Stimulated activated CD4-positive, alpha-beta T cell treated with anti-CD3 and anti-CD28 coated beads, Interleukin-1b, Interleukin-23, amount 100 ng/mL, for 24 hours (primary cell): Measurements from ENCODE around the gene SORCS2.

Experiments
- DNase-seq, 4 experiments: peaks; one replicate each; pipeline ENCODE4 v3.0.0-alpha.2; 2020; ENCODE audit warnings: low read depth in 4 of 4, low spot score in 1 of 4

SORCS2 gene

DNA sequence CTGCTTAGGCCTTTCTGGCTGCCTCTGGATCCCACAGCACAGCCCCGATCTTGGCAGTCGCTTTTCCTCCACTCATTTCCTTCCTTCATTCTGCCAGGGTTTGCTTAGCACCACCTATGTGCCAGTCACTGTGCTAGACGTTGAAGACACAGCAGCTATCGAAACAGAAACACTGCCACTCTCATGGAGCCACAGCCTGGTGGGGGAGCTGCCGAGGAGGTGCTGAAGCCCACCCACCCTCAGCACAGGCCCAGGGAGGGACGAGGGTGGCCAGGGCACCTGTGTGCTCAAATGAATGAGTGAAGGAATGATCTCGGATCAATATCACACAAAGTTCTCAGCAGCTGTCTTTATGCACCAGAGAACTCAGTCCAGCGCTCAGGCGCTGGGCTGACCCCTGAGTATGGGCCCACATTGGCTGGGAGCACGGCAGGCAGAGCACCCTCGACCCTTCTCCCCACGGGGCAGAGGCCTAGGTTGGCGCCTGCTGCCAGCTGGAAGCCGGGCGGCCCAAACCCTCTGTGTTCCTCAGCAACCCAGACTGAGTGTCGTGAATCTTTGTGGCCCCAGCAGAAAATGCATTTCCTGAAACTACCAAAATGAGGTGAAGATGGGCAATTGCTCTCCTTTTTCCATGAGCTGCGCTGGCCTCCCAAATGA is 108.9 kb downstream of the SORCS2 start:
- no peak for DNase-seq

DNA sequence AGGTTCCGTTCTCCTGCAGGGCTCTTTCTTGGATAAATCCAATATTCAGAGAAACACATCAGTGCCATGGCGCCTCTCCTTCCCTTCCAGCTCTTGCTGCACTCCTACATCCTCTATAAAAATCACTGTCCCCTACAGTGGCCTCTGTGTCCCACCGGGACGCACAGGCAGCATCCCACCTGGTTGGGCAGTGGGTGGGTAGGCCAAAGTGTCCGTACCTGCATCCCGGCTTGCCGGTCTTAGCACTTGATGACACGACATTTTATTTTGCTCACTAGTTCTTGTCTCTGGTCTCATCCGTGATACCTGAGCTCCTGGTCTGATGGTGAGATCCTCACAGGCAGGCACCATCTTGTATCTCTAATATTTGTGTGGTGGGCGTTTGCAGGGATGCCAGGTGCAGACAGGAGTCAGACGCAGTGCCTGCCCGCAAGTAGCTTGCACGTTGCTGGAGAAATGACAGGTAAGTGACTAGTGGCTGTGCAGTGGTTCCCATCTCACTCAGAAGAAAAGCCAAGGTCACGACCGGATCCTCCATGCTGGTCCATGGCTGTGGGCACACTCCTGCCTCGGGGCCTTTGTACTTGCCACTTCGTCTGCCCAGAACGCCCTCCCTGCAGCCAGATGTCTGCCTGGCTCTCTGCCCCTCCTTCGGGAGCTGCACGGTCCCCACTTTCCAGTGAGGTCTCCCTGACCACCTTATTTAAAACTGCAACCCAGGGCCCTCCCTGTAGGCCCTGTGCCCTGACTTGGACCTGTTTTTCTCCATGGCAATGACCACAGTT is 109.7 kb downstream of the SORCS2 start:
- DNase-seq, result no peak

DNA sequence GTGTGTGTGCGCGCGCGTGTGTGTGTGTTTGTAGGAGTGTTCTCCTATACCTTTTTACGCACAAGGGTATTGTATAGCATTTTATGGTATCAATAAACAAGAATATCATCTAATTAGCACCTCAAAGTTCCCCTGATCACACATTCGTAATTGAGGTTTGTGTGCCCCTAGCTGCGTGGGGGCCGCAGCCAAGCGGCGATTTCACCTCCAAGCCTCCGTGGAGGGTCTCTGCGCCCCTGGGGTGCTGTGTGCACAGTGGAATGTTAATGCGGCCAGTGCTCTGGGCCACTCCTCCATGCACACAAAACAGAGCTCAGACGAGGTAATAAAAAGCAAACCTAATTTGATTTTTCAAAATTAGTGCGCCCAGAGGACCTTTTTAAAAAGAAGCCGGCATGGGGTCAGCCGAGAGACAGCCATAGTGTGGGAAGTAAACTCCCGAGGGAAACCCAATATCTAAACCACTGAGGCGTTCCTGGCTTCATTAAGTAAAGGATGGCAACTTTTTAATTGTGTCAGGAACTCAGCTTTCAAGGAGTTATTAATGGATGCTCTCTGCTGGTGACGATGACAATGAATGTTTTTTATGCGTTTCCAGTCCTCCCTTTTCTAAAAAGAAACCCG is 110.6 kb downstream of the SORCS2 start:
- DNase-seq, result no peak

DNA sequence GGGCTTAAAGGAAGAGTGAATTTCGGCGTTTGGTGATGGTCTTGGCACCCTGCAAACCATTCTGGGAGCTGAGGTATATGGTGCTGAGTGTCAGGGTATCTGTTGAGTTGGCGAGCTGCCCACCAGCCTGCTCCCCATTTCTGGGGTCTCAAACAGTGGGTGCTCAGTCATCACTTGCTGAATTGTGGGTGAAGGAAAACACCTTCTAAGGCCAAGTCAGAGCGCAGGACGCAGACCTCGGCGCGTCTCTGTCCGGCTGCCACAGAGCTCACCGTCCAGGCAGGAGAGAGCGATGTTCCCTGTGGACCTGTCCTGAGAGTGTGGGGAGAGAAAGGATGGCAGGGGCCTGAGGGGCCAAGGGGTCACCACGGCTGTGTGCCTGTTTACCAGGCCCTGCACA is 111.2 kb downstream of the SORCS2 start:
- no peak for DNase-seq

DNA sequence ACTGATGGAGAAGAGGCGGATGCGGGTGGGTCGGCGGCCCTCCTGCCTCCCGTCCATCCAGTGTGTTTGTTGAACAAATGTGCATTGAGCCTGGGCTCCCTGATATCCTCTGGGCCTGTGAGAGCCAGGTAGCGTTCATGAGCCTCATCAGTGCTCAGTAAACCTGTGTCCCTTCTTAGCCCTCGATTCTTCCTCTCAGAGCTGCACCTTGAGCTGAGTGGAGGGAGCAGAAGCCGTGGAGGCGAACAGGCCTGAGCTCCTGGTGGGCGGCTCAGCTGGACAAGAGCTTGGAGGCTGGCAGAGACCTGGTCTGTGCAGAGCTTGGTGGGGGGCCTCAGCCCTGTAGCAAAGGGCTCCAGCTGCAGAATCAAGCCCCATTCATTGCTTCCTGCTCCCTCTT is 112.1 kb downstream of the SORCS2 start:
- no peak for DNase-seq

DNA sequence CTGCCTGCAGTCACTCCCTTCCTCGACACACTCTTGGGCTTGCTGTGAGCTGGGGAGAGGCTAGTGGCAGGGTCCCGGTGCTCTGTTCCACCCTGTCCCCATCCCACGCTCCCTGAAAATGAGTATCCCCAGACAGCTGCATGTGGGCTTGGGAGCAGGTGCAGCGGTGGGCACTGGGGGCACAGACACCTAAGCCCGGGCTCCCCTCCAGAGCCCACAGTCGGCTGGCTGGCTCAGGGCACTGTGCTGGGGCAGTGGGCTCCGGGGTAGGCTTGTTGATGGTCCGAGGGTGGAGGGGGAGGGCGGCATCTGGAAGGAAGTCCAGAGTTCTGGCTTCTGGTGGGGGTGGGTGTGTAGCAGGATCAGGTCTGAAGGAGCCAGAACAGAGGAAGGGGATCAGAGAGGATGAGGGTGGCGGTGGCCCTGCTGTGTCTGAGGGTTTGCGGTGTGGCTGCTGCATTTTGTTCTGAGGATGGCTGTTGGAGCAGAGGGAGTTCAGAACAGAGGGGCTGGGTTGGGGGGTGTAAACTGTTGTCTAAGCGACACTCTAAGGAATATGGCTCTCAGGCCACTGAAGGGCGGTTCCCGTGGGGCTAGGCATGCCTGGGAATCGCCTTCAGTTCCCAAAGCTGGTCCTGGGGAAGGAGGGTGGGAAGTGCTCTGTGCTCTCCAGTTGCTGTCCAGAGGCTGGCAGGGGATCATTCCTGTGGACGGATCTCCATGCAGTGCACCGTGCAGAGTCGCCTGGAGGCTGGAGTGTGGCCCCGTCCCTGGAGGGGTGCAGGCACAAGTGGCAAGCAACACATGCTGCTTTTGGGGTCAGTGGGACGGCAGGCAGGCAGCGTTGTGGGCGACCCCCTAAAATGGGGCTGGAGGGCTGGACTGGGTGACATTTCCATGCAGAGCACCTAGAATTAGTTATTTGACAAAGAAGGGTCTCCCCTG is 114.0 kb downstream of the SORCS2 start:
- no peak for DNase-seq

DNA sequence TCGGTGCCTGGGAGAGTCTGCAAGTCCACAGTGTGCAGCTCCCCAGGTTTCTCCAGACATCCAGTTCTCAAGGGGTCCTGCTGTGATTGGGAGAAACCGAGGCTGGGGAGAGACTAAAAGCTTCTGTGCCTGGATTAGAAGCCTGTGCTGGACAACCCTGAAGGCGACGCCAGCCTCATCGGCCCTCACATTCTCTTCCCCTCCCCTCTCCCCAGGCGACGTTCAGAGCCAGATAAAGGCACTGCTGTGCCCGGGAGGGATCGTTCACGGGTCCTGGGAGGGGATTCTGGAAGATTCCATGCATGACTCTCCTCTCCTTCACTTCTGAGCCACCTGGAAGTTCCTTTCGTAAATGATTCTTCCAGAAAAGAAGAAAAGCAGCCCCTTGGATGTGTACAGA is 114.6 kb downstream of the SORCS2 start:
- DNase-seq, result no peak

DNA sequence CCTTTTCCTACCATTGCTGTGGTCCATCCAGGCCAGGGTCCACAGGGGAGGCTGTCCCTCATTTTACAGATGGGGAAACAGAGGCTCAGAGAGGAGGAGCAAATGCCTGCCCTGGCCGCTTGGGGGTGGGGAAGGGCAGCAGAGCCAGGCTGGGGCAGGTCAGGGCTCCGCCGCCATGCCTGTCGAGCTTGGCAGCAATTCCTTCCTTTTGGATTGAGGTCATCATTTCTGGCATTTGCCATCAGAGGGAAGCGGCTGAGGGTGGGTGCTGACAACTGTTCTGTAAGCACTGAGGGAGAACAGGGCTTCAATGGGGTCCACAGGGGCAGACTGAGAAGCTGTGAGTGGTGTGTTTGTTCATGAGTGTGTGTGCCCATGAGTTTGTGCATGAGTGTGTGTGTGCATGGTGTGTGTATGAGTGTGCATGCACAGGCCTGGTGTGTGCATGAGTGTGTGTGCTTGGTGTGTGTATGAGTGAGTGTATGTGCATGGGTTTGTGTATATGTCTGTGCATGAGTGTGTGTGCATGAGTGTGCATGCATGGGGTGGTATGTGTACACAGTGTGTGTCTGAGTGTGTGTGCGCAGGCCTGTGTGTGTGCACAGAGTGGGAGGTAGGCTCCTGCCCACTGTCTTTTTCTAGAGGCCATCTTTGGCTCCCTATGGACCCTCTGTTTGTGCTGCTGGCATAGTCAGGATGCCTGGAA is 115.2 kb downstream of the SORCS2 start:
- no peak for DNase-seq

DNA sequence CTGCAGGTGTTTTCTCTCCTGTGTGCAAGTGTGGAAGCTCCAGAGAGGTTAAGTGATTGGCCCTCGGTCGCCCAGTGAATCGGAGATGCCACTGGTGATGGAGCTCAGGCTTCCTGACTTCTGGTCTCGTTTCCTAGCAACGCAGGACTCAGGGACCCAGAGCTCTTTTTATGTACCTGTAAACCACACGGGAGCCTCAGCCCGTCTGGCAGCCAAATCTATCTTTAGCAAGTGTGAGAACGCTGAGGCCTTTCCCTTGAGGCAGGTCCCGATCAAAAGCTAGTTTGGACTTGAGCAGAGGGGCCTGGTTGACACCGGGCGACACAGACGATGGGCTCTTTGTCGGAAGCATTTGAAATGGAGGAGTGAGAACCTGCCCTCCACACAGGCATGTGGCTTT is 116.8 kb downstream of the SORCS2 start:
- no peak for DNase-seq

DNA sequence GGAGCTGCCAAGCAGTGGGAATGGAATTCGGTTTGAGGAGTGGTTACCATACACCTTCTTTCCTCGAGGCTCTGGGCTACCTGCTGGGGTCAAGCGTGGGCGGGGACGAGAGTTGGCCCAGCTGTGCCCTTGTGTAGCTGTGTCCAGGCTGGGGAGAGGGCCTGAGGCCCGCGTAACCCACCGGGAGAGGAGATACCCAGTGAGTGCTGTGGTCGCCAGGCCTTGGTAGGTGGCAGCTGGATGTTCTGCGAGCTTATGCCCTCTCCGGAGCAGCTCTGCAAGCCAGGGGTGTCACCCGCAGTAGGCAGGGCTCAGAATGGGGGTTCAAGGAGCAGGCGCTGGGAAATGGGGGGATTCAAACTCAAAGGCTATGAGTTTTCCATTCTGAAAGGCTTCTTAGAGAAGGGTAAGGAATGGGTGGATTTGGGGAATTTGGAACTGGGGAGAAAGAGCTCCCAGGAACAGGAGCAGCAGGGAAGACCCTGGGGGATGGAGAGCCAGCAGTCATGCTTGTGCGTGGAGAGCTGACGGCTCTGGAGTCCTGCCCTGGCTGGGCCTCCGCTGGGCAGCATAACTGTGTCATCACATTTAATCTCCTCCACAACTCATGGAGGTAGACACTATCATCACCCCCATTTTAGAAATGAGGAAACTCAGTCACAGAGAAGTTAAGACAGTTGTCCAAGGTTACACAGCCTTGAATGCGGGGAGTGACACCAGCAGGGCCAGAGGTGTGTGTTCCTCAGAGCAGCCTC is 117.5 kb downstream of the SORCS2 start:
- DNase-seq, result no peak

DNA sequence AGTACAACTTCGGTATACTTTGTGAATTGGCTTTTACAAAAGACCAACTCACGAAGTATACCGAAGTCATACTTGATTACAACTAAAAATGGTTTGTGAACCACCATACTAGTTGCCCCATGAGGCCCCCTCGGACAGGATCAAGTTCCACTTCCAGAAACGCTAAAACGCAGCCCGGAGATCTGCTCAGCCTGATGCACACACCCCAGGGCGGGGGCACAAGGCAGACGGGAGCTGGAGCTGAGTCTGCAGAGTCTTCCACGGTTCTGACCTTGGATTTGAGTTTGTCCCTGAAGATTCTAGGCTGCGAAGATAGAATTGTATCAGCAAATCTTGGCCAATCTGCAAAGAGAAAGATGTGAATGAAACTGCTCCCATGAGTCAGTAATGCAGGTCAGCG is 118.1 kb downstream of the SORCS2 start:
- DNase-seq, result no peak

DNA sequence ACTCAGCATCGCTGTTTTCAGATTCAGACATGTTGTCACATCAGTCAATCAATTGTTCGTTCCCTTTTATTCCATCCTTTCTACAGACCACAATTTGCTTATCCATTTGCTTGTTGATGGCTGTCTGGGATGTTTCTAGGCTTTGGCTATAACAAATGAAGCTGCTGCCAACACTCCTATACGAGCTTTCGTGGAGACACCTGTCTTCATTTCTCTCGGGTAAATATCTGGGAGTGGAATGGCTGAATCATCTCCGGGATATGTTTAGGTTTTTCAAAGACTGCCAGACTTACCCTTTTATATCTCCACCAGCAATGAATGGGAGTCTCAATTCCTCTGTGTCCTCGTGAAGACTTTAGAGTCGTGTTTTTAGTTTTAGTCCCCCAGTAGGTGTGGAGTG is 118.9 kb downstream of the SORCS2 start:
- no peak for DNase-seq

DNA sequence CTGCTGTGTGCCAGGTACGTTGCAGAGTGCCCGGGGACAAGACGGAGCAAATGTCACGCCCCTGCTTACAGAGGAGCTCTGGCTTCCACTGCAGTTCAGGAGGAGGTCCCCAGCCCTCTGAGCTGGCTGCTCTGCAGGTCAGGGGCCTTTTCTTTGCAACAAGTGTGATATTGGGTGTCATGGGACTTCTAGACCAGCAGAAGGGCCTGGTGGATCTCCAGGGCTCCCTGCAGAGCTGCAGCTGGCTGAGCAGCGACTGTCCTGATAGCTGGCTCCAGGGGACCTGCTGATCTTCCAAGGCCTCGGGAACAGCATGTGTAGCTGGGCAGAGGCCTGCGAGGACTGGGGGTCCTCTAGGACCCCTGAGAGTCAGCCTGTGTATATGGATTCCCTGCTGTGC is 120.4 kb downstream of the SORCS2 start:
- no peak for DNase-seq

DNA sequence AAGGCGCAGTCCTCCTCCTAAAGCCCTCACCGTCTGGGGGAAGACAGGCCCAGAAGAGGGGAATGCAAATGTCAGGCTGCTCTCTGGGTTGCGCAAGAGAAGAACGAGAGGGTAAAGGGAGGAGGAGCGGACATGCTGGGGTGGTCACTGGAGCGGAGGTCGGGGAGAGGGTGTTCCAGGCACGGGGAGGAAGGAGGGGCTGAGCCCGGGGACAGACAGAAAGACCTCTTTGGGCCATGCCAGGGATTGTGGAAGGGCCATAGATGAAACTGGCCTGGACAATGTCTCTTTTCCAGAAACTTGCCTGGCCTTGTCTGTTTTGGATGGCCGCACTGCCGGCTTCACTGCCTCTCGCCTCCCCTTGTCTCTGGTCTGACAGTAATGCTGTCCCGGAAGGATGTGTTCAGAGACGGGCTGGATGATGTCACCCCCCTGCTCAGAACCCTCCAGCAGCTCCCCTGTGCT is 121.0 kb downstream of the SORCS2 start:
- DNase-seq, result no peak

DNA sequence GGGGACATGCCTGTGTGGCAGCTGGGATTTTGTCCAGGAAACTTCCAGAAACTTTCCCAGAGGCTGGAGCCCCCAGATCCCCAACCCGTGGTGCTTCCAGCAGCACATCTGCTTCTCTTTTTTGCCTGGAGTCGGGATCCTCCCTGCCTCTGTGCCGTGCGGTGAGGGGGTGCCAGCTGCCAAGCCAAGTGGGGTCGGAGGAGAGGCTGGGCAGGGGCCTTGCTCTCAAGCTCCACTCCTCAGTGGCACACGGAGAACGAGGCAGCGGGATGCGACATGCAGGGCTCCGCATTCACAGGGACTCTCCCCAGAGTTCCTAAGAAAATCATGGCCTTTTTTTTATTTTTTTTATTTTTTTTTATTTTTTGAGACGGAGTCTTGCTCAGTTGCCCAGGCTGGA is 121.7 kb downstream of the SORCS2 start:
- DNase-seq, result no peak

DNA sequence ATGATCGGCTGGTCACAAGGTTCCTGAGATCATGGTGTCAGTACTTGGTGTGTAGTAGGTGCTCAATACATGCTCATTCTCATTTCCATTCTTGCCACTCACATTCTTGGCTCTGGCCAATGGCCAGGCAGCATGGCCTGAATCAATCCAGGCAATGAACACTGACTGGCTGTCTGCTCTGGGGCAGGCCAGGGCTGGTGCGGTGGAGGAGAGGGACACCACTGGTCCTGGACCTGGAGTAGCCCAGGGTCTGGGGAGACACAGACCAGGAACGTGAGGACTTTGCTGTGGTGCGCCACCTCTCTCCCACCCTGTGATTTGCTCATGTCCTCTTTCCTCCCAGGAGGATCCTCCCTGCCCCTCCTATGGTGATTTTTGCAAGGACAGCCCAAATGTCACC is 122.9 kb downstream of the SORCS2 start:
- DNase-seq, result no peak

DNA sequence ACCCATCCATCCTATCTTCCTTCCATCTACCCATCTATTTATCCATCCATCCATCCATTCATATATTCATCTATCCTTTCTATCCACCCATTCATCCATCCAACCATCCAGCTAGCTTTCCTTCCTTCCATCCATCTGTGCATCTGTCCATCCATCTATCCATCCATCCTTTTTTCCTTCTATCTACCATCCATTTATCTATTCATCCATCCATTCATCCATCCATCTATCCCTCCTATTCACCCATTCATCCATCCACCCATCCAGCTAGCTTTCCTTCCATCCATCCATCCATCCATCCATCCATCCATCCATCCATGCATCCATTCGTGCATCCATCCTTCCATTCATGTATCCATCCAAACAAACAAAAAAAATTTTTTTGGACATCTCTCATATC is 123.6 kb downstream of the SORCS2 start:
- no peak for DNase-seq

DNA sequence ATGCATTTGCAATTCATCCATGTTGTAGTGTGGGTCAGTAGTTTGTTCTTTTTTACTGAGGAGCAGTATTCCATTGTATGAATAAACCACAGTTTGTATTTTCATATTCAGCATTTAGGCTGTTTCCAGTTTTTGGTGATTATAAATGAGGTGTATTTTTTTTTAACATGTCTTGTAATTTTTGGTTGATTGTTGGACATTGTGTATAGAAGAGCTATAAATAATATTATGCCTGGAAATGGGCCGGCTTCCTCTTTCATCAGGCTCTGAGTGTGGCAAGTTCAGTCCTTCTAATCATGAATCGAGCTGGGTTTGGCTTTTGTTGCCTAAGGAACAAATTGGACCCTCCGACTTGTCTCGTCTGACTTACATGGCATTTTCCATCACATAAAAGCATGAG is 126.7 kb downstream of the SORCS2 start:
- DNase-seq, result no peak

DNA sequence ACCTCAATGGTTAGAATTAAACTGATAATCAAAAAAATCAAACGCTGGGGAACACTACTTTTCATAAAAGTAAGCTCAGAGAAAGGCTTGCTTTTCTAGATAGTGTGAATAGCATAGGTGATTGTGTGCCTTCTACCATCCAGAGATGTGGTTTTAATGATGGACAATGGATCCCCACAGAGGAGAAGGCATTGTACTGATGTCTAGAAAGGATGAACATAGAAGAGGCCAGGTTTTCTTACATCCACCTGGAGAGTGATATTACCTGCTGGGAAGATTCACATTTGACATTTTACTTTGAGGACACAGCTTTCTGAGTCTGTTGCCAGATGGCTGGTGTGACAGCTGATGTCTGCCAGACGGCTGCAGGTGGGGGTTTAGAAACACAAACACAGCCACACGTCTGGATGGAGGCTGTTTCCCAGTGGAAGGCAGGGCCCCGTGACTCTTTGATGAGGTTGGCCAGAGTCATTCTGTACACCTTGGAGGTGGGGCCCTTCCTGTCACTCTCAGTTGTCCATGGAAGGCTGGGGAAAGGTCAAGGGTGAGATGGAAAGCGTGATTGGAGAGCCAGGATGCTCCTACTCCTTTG is 128.0 kb downstream of the SORCS2 start:
- DNase-seq, result no peak
